Measurements from ENCODE around the gene PRPF19.

DNA sequence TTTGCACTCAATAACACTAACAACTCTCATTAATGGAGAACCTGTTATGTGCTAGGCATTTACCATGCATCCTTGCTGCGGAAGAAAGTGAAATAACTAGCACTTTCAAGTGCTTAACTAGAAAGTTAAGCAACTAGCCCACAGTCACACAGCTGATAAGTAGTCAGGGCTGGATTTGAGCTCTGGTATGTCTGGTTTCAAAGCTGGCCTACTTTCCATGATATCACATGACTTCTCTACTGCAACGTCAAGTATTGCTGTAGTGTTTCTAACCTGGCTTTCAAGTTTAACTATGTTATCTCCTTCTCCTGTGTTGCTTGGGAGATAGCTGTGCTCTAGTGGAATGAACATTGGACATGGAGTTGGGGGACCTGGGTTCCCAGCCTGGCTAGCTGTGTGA is 33.5 kb upstream of the PRPF19 start:
- TF ChIP-seq, protein P1, sequence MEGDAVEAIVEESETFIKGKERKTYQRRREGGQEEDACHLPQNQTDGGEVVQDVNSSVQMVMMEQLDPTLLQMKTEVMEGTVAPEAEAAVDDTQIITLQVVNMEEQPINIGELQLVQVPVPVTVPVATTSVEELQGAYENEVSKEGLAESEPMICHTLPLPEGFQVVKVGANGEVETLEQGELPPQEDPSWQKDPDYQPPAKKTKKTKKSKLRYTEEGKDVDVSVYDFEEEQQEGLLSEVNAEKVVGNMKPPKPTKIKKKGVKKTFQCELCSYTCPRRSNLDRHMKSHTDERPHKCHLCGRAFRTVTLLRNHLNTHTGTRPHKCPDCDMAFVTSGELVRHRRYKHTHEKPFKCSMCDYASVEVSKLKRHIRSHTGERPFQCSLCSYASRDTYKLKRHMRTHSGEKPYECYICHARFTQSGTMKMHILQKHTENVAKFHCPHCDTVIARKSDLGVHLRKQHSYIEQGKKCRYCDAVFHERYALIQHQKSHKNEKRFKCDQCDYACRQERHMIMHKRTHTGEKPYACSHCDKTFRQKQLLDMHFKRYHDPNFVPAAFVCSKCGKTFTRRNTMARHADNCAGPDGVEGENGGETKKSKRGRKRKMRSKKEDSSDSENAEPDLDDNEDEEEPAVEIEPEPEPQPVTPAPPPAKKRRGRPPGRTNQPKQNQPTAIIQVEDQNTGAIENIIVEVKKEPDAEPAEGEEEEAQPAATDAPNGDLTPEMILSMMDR (IDR thresholded peaks at IDR 0.05) = no peak
- TF ChIP-seq POLR2AphosphoS5 (IDR thresholded peaks at IDR 0.05) (no peak), POLR2A (IDR thresholded peaks at IDR 0.05) (no peak), EP300 (IDR thresholded peaks at IDR 0.05) (no peak)
